PFSK-1 (cell line): ENCODE measurements around the gene NUP58. TPM values are rescaled to one million over a fixed set of nuclear protein-coding genes. Genes with fewer than 3 reads are reported as not detected.

Experiments used
- FOXP2 ChIP-seq: optimal IDR thresholded peaks from 2 replicates; pipeline ENCODE3; 2011; ENCODE audit warnings: borderline replicate concordance, control low read depth, inconsistent platforms; ENCODE audit not compliant: insufficient read depth; ENCODE audit errors: extremely low read length, extremely low read depth
- POLR2AphosphoS5 ChIP-seq: IDR thresholded peaks from 2 replicates; pipeline ENCODE4 v1.6.1; 2012; ENCODE audit warnings: low read depth, mild to moderate bottlenecking, control low read depth, low read length, moderate library complexity
- REST ChIP-seq, 2 experiments: IDR thresholded peaks; 2 replicates each; pipeline versions ENCODE4 v1.6.1 to v1.8.0; 2011 to 2012; ENCODE audit warnings: low read depth in 2 of 2, low read length in 2 of 2, control low read depth in 1 of 2, inconsistent platforms in 1 of 2, mild to moderate bottlenecking in 1 of 2, moderate library complexity in 1 of 2; ENCODE audit not compliant: insufficient read depth in 1 of 2
- SIN3A ChIP-seq: IDR thresholded peaks from 2 replicates; pipeline ENCODE4 v1.6.1; 2012; ENCODE audit warnings: mild to moderate bottlenecking, low read length, moderate library complexity, borderline replicate concordance; ENCODE audit not compliant: insufficient read depth
- TAF1 ChIP-seq: IDR thresholded peaks from 2 replicates; pipeline ENCODE4 v1.6.1; 2012; ENCODE audit warnings: low read length, control low read depth, borderline replicate concordance; ENCODE audit not compliant: insufficient read depth
- polyA plus RNA-seq: library from polyadenylated mRNA; unstranded; fragments of >200 nt; gene quantifications from one replicate; pipeline ENCODE4 v1.2.1, GENCODE V29; 2012; ENCODE audit warnings: low read depth, missing spikeins; ENCODE audit not compliant: insufficient read length

Gene NUP58
- polyA plus RNA-seq: 17.4 TPM

- TF ChIP-seq TAF1 (no peak), REST (IDR thresholded peaks at IDR 0.05; ENCODE audit: insufficient read depth in 1 of 2, low read depth in 2 of 2, low read length in 2 of 2) (no peak), FOXP2 (peak; percentile 90), SIN3A (peak; percentile 43; the same call in 1 of the 2 replicates), POLR2AphosphoS5 (peak; percentile 73)
Measured at GRCh38 chr13:25301347-25302113, at the start of gene NUP58. Gene NUP58 (plus strand): TSS chr13:25301625. CDS start chr13:25301774, 149 bp downstream.

GRCh38 chr13:25252225-25252624 lies 49.2 kb upstream of the NUP58 start:
- TF ChIP-seq SIN3A (no peak), TAF1 (no peak), FOXP2 (no peak), REST (IDR thresholded peaks at IDR 0.05; ENCODE audit: insufficient read depth in 1 of 2, low read depth in 2 of 2, low read length in 2 of 2) (no peak), POLR2AphosphoS5 (no peak)

GRCh38 chr13:25252752-25253151 lies 48.7 kb upstream of the NUP58 start:
- no peak for TF ChIP-seq TAF1
- no peak for TF ChIP-seq SIN3A
- TF ChIP-seq REST (IDR thresholded peaks at IDR 0.05; ENCODE audit: insufficient read depth in 1 of 2, low read depth in 2 of 2, low read length in 2 of 2): no peak
- TF ChIP-seq FOXP2: no peak

- TF ChIP-seq FOXP2: no peak
- no peak for TF ChIP-seq POLR2AphosphoS5
- no peak for TF ChIP-seq REST (IDR thresholded peaks at IDR 0.05; ENCODE audit: insufficient read depth in 1 of 2, low read depth in 2 of 2, low read length in 2 of 2)
- no peak for TF ChIP-seq SIN3A
- no peak for TF ChIP-seq TAF1
Measured at GRCh38 chr13:25253702-25254101, 47.7 kb upstream of the NUP58 start.
